ENCODE measurements around the gene CLDN14.

GRCh38 chr21:36454093-36454531 lies 25.8 kb downstream of the CLDN14 start:
- no peak for TF ChIP-seq CTCF (IDR thresholded peaks at IDR 0.05; ENCODE audit: insufficient read depth, low read depth, low read length)
- TF ChIP-seq EZH2 (IDR thresholded peaks at IDR 0.05; ENCODE audit: insufficient read depth, low read length): no peak

Measured in astrocyte (in vitro differentiated cells and primary cell).